ENCODE results near the gene ELMO1.

Gene ELMO1

GRCh38 chr7:37415629-37416028 is 33.0 kb downstream of the ELMO1 start:
- H3K9me3 ChIP-seq (ENCODE audit: insufficient read depth, low read depth, low read length), result no peaks in the 10 kb centered on the region
- no peak overlapping the region for H3K14ac ChIP-seq (ENCODE audit: low read length)
- no peak overlapping the region for H2BK12ac ChIP-seq (ENCODE audit: low read length)
- H3K27ac ChIP-seq (ENCODE audit: low read depth, low read length), result no peak overlapping the region
- no peak overlapping the region for H2BK5ac ChIP-seq (ENCODE audit: low read depth, low read length, poor library complexity)
- no peak for DNase-seq
- no peak overlapping the region for H3K4me3 ChIP-seq (ENCODE audit: low read depth, low read length)
- no peaks in the 10 kb centered on the region for H3K27me3 ChIP-seq (ENCODE audit: insufficient read depth, low read length)
- no peak overlapping the region for H2AK5ac ChIP-seq (ENCODE audit: low read length)
- no peak overlapping the region for H4K8ac ChIP-seq (ENCODE audit: low read depth, low read length)
- H4K91ac ChIP-seq (ENCODE audit: low read depth, low read length), result no peak overlapping the region
- no peaks in the 10 kb centered on the region for H3K79me1 ChIP-seq (ENCODE audit: low read length)
- no peaks in the 10 kb centered on the region for H3K4me1 ChIP-seq (ENCODE audit: control insufficient read depth in 1 of 2, insufficient read depth in 2 of 2, low read length in 2 of 2)
- H3K23ac ChIP-seq (ENCODE audit: low read length), result no peak overlapping the region
- H3K9ac ChIP-seq (ENCODE audit: low read length), result no peak overlapping the region
- no peak overlapping the region for H3K4ac ChIP-seq (ENCODE audit: low read depth, low read length)
- H3K18ac ChIP-seq (ENCODE audit: low read length), result no peak overlapping the region
- H3K36me3 ChIP-seq (ENCODE audit: control insufficient read depth in 1 of 2, insufficient read depth in 2 of 2, low read length in 2 of 2), result peaks cover 1 to 9% of the 10 kb centered on the region in 2 experiments
- no peak overlapping the region for H2BK120ac ChIP-seq (ENCODE audit: insufficient read depth, low read length, poor library complexity)
- H3K4me2 ChIP-seq (ENCODE audit: low read length), result no peak overlapping the region
- no peak overlapping the region for H4K12ac ChIP-seq (ENCODE audit: low read depth, low read length)
- WGBS (ENCODE audit: extremely low coverage, insufficient coverage, insufficient read length), result no CpG with 5 or more reads among the region's 1 CpG
- H3K79me2 ChIP-seq (ENCODE audit: control insufficient read depth, insufficient read depth, low read length, poor library complexity), result no peaks in the 10 kb centered on the region
- no peak overlapping the region for H2AFZ ChIP-seq (ENCODE audit: insufficient read depth, low read length, poor library complexity)

- Histone ChIP-seq H3K23ac (ENCODE audit: low read length) (no peak overlapping the region), H3K27ac (ENCODE audit: low read depth, low read length) (no peak overlapping the region), H3K79me2 (ENCODE audit: control insufficient read depth, insufficient read depth, low read length, poor library complexity) (no peaks in the 10 kb centered on the region), H4K8ac (ENCODE audit: low read depth, low read length) (no peak overlapping the region), H3K4me1 (ENCODE audit: control insufficient read depth in 1 of 2, insufficient read depth in 2 of 2, low read length in 2 of 2) (no peaks in the 10 kb centered on the region), H3K9ac (ENCODE audit: low read length) (no peak overlapping the region), H3K9me3 (ENCODE audit: insufficient read depth, low read depth, low read length) (no peaks in the 10 kb centered on the region), H3K4me2 (ENCODE audit: low read length) (no peak overlapping the region), H2AFZ (ENCODE audit: insufficient read depth, low read length, poor library complexity) (no peak overlapping the region), H3K18ac (ENCODE audit: low read length) (no peak overlapping the region), H4K91ac (ENCODE audit: low read depth, low read length) (no peak overlapping the region), H3K79me1 (ENCODE audit: low read length) (no peaks in the 10 kb centered on the region), H3K14ac (ENCODE audit: low read length) (no peak overlapping the region), H3K4ac (ENCODE audit: low read depth, low read length) (no peak overlapping the region), H3K4me3 (ENCODE audit: low read depth, low read length) (no peak overlapping the region), H2AK5ac (ENCODE audit: low read length) (no peak overlapping the region), H2BK5ac (ENCODE audit: low read depth, low read length, poor library complexity) (no peak overlapping the region), H4K12ac (ENCODE audit: low read depth, low read length) (no peak overlapping the region), H3K27me3 (ENCODE audit: insufficient read depth, low read length) (no peaks in the 10 kb centered on the region), H2BK12ac (ENCODE audit: low read length) (no peak overlapping the region), H2BK120ac (ENCODE audit: insufficient read depth, low read length, poor library complexity) (no peak overlapping the region), H3K36me3 (ENCODE audit: control insufficient read depth in 1 of 2, insufficient read depth in 2 of 2, low read length in 2 of 2) (peaks cover 2 to 9% of the 10 kb centered on the region in 2 experiments)
- no peak for DNase-seq
- no CpG with 5 or more reads among the region's 5 CpGs for WGBS (ENCODE audit: extremely low coverage, insufficient coverage, insufficient read length)
These were observed 34.2 kb downstream of the ELMO1 start for GRCh38 chr7:37414352-37414983.

GRCh38 chr7:37411444-37412034 is 37.1 kb downstream of the ELMO1 start:
- H3K18ac ChIP-seq (ENCODE audit: low read length), result no peak overlapping the region
- H3K9ac ChIP-seq (ENCODE audit: low read length), result no peak overlapping the region
- H3K4me1 ChIP-seq (ENCODE audit: control insufficient read depth in 1 of 2, insufficient read depth in 2 of 2, low read length in 2 of 2), result no peaks in the 10 kb centered on the region
- no peaks in the 10 kb centered on the region for H3K9me3 ChIP-seq (ENCODE audit: insufficient read depth, low read depth, low read length)
- WGBS (ENCODE audit: extremely low coverage, insufficient coverage, insufficient read length), result no CpG with 5 or more reads among the region's 4 CpGs
- no peaks in the 10 kb centered on the region for H3K79me2 ChIP-seq (ENCODE audit: control insufficient read depth, insufficient read depth, low read length, poor library complexity)
- no peak overlapping the region for H2BK12ac ChIP-seq (ENCODE audit: low read length)
- H2BK120ac ChIP-seq (ENCODE audit: insufficient read depth, low read length, poor library complexity), result no peak overlapping the region
- H3K36me3 ChIP-seq (ENCODE audit: control insufficient read depth in 1 of 2, insufficient read depth in 2 of 2, low read length in 2 of 2), result peaks cover 4 to 8% of the 10 kb centered on the region in 2 experiments
- no peak overlapping the region for H2AFZ ChIP-seq (ENCODE audit: insufficient read depth, low read length, poor library complexity)
- DNase-seq, result no peak
- no peak overlapping the region for H3K4ac ChIP-seq (ENCODE audit: low read depth, low read length)
- H3K23ac ChIP-seq (ENCODE audit: low read length), result no peak overlapping the region
- H2AK5ac ChIP-seq (ENCODE audit: low read length), result no peak overlapping the region
- no peak overlapping the region for H4K91ac ChIP-seq (ENCODE audit: low read depth, low read length)
- H3K14ac ChIP-seq (ENCODE audit: low read length), result no peak overlapping the region
- no peak overlapping the region for H2BK5ac ChIP-seq (ENCODE audit: low read depth, low read length, poor library complexity)
- H3K79me1 ChIP-seq (ENCODE audit: low read length), result no peaks in the 10 kb centered on the region
- H3K27me3 ChIP-seq (ENCODE audit: insufficient read depth, low read length), result no peaks in the 10 kb centered on the region
- no peak overlapping the region for H3K27ac ChIP-seq (ENCODE audit: low read depth, low read length)
- no peak overlapping the region for H4K12ac ChIP-seq (ENCODE audit: low read depth, low read length)
- H3K4me2 ChIP-seq (ENCODE audit: low read length), result no peak overlapping the region
- H3K4me3 ChIP-seq (ENCODE audit: low read depth, low read length), result no peak overlapping the region
- no peak overlapping the region for H4K8ac ChIP-seq (ENCODE audit: low read depth, low read length)

- DNase-seq, result no peak
- WGBS (ENCODE audit: extremely low coverage, insufficient coverage, insufficient read length), result no CpG with 5 or more reads among the region's 1 CpG
- no peak overlapping the region for H3K18ac ChIP-seq (ENCODE audit: low read length)
- no peak overlapping the region for H2AFZ ChIP-seq (ENCODE audit: insufficient read depth, low read length, poor library complexity)
- H3K79me1 ChIP-seq (ENCODE audit: low read length), result no peaks in the 10 kb centered on the region
- H2BK120ac ChIP-seq (ENCODE audit: insufficient read depth, low read length, poor library complexity), result no peak overlapping the region
- H3K9me3 ChIP-seq (ENCODE audit: insufficient read depth, low read depth, low read length), result no peaks in the 10 kb centered on the region
- no peak overlapping the region for H3K4me3 ChIP-seq (ENCODE audit: low read depth, low read length)
- no peak overlapping the region for H3K27ac ChIP-seq (ENCODE audit: low read depth, low read length)
- no peak overlapping the region for H2BK12ac ChIP-seq (ENCODE audit: low read length)
- no peak overlapping the region for H3K4ac ChIP-seq (ENCODE audit: low read depth, low read length)
- no peak overlapping the region for H4K91ac ChIP-seq (ENCODE audit: low read depth, low read length)
- H4K8ac ChIP-seq (ENCODE audit: low read depth, low read length), result no peak overlapping the region
- H3K36me3 ChIP-seq (ENCODE audit: control insufficient read depth in 1 of 2, insufficient read depth in 2 of 2, low read length in 2 of 2), result peaks cover 4 to 8% of the 10 kb centered on the region in 2 experiments
- H4K12ac ChIP-seq (ENCODE audit: low read depth, low read length), result no peak overlapping the region
- peaks cover 2% of the 10 kb centered on the region for H3K79me2 ChIP-seq (ENCODE audit: control insufficient read depth, insufficient read depth, low read length, poor library complexity)
- no peak overlapping the region for H3K14ac ChIP-seq (ENCODE audit: low read length)
- peaks cover 2 to 4% of the 10 kb centered on the region in 2 experiments for H3K4me1 ChIP-seq (ENCODE audit: control insufficient read depth in 1 of 2, insufficient read depth in 2 of 2, low read length in 2 of 2)
- H3K9ac ChIP-seq (ENCODE audit: low read length), result no peak overlapping the region
- no peak overlapping the region for H3K23ac ChIP-seq (ENCODE audit: low read length)
- H2BK5ac ChIP-seq (ENCODE audit: low read depth, low read length, poor library complexity), result no peak overlapping the region
- no peaks in the 10 kb centered on the region for H3K27me3 ChIP-seq (ENCODE audit: insufficient read depth, low read length)
- no peak overlapping the region for H2AK5ac ChIP-seq (ENCODE audit: low read length)
- H3K4me2 ChIP-seq (ENCODE audit: low read length), result no peak overlapping the region
These were observed 38.1 kb downstream of the ELMO1 start for GRCh38 chr7:37410305-37411229.

Measured in trophoblast cell (in vitro differentiated cells and primary cell).